ENCODE data around the gene MCF2L2. TPM values are rescaled to one million over a fixed set of nuclear protein-coding genes. Genes with fewer than 3 reads are reported as not detected.

Gene MCF2L2
- total RNA-seq, 3 donors from 2014 or later (not counting 1 experiment from before 2014, with no cell fraction given), result 2.2 to 4.9 (median 2.7) TPM

GRCh38 chr3:183385698-183386613 is 42.5 kb downstream of the MCF2L2 start:
- Mint-ChIP-seq H3K27me3 (ENCODE audit: low read depth in 2 of 2) (no peaks in the 10 kb centered on the region), H3K4me1 (peaks cover 4% of the 10 kb centered on the region in 2 donors), H3K9me3 (no peaks in the 10 kb centered on the region), H3K4me3 (no peak overlapping the region), H3K36me3 (no peaks in the 10 kb centered on the region), H3K27ac (no peak overlapping the region)
- H3K4me3 ChIP-seq (ENCODE audit: low read length), result no peak overlapping the region
- H3K4me1 ChIP-seq (ENCODE audit: control insufficient read depth, insufficient read depth, low read length), result no peaks in the 10 kb centered on the region
- TF ChIP-seq, protein P1, sequence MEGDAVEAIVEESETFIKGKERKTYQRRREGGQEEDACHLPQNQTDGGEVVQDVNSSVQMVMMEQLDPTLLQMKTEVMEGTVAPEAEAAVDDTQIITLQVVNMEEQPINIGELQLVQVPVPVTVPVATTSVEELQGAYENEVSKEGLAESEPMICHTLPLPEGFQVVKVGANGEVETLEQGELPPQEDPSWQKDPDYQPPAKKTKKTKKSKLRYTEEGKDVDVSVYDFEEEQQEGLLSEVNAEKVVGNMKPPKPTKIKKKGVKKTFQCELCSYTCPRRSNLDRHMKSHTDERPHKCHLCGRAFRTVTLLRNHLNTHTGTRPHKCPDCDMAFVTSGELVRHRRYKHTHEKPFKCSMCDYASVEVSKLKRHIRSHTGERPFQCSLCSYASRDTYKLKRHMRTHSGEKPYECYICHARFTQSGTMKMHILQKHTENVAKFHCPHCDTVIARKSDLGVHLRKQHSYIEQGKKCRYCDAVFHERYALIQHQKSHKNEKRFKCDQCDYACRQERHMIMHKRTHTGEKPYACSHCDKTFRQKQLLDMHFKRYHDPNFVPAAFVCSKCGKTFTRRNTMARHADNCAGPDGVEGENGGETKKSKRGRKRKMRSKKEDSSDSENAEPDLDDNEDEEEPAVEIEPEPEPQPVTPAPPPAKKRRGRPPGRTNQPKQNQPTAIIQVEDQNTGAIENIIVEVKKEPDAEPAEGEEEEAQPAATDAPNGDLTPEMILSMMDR (IDR thresholded peaks at IDR 0.05), result peak; percentile 75
- H3K36me3 ChIP-seq (ENCODE audit: control insufficient read depth, insufficient read depth, low read length), result no peaks in the 10 kb centered on the region
- no peaks in the 10 kb centered on the region for H3K9me3 ChIP-seq (ENCODE audit: control insufficient read depth, insufficient read depth, low read length)
- 65% methylated on average over 10 of the region's 11 CpGs for WGBS (ENCODE audit: insufficient coverage)
- no peak overlapping the region for H3K27ac ChIP-seq (ENCODE audit: low read length)
- intact Hi-C loops (cut with micrococcal nuclease), result loop anchor here (1.0 to 5.0 kb wide), 3 partner anchors 202 to 381 kb away; no protein-coding TSS in a partner anchor
- peak in 1 of 2 donors; percentile 83 for DNase-seq
- peak; percentile 84 to 85 (median 85) for ATAC-seq
- no peaks in the 10 kb centered on the region for H3K27me3 ChIP-seq (ENCODE audit: control insufficient read depth, insufficient read depth, low read length)

- no peak for DNase-seq
- Mint-ChIP-seq H3K27ac (no peak overlapping the region), H3K4me1 (peaks cover 4% of the 10 kb centered on the region in 2 donors), H3K27me3 (ENCODE audit: low read depth in 2 of 2) (peaks cover 0 to 6% of the 10 kb centered on the region in 2 donors), H3K36me3 (no peaks in the 10 kb centered on the region), H3K9me3 (no peaks in the 10 kb centered on the region), H3K4me3 (no peak overlapping the region)
- Histone ChIP-seq H3K4me3 (ENCODE audit: low read length) (no peak overlapping the region), H3K9me3 (ENCODE audit: control insufficient read depth, insufficient read depth, low read length) (no peaks in the 10 kb centered on the region), H3K4me1 (ENCODE audit: control insufficient read depth, insufficient read depth, low read length) (no peaks in the 10 kb centered on the region), H3K36me3 (ENCODE audit: control insufficient read depth, insufficient read depth, low read length) (no peaks in the 10 kb centered on the region), H3K27ac (ENCODE audit: low read length) (no peak overlapping the region), H3K27me3 (ENCODE audit: control insufficient read depth, insufficient read depth, low read length) (no peaks in the 10 kb centered on the region)
- TF ChIP-seq, protein P1 (IDR thresholded peaks at IDR 0.05), result no peak
- intact Hi-C loops (cut with micrococcal nuclease), result loop anchor here (1.0 kb wide), 3 partner anchors 128 to 259 kb away; partner anchors contain the start of gene B3GNT5
- no CpG with 5 or more reads among the region's 1 CpG for WGBS (ENCODE audit: insufficient coverage)
- ATAC-seq, result no peak
These were observed 46.7 kb downstream of the MCF2L2 start for GRCh38 chr3:183381673-183382072.

DNA sequence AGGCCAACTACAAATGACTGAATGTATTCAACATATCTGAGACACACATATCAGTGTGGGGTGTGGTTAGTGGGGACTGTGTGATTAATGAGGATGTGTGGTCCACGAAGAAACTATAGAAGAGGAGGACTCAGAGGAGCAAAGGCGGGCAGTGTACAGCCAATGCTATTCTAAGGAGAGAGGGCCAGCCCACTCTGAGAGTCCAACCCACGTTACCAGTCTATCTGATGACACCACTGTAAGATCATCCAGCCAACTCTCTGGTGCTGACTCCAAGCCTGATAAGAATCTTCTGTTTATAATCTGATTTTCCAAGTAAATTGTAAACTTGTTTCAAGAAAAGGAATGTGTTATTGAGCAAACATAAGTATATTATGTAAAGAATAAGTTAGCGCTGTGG is 47.2 kb downstream of the MCF2L2 start:
- no peaks in the 10 kb centered on the region for H3K4me1 ChIP-seq (ENCODE audit: control insufficient read depth, insufficient read depth, low read length)
- no peak overlapping the region for H3K27ac Mint-ChIP-seq
- no peaks in the 10 kb centered on the region for H3K9me3 ChIP-seq (ENCODE audit: control insufficient read depth, insufficient read depth, low read length)
- 90% methylated on average over 4 of the region's 4 CpGs for WGBS (ENCODE audit: insufficient coverage)
- H3K9me3 Mint-ChIP-seq, result no peaks in the 10 kb centered on the region
- DNase-seq, result no peak
- no peak overlapping the region for H3K4me3 ChIP-seq (ENCODE audit: low read length)
- H3K4me3 Mint-ChIP-seq, result no peak overlapping the region
- intact Hi-C loops (cut with micrococcal nuclease), result no loop called here
- no peaks in the 10 kb centered on the region for H3K36me3 ChIP-seq (ENCODE audit: control insufficient read depth, insufficient read depth, low read length)
- peaks cover 4% of the 10 kb centered on the region in 2 donors for H3K4me1 Mint-ChIP-seq
- TF ChIP-seq, protein P1 (IDR thresholded peaks at IDR 0.05), result no peak
- peaks cover 0 to 6% of the 10 kb centered on the region in 2 donors for H3K27me3 Mint-ChIP-seq (ENCODE audit: low read depth in 2 of 2)
- H3K36me3 Mint-ChIP-seq, result no peaks in the 10 kb centered on the region
- H3K27me3 ChIP-seq (ENCODE audit: control insufficient read depth, insufficient read depth, low read length), result no peaks in the 10 kb centered on the region
- H3K27ac ChIP-seq (ENCODE audit: low read length), result no peak overlapping the region
- peak in 1 of 3 donors; percentile 25 for ATAC-seq

All from natural killer cell (primary cell).